Keratinocyte (primary cell): ENCODE data around the gene EPHB1. TPM values are rescaled to one million over a fixed set of nuclear protein-coding genes. Genes with fewer than 3 reads are reported as not detected.

Experiments used
- DNase-seq: peaks from one replicate; pipeline ENCODE4 v3.0.0-alpha.2; 2011; ENCODE audit warnings: low read depth, missing footprints, low spot score
- FAIRE-seq: peaks from 2 replicates; lab custom pipeline; 2011; peaks lifted over from hg19 to GRCh38; lab: Jason Lieb, UNC
- H2AFZ ChIP-seq: 2 replicates; pipeline ENCODE4 v1.6.0; 2012; ENCODE audit warnings: low read length, control low read depth, inconsistent platforms; ENCODE audit not compliant: control insufficient read depth
- H3K27ac ChIP-seq: 2 replicates; pipeline ENCODE4 v1.5.1; 2011; ENCODE audit warnings: low read length; ENCODE audit not compliant: control insufficient read depth, insufficient read depth
- H3K27me3 ChIP-seq: 3 replicates; pipeline ENCODE4 v1.6.0; 2011; ENCODE audit warnings: low read length; ENCODE audit not compliant: control insufficient read depth, insufficient read depth; ENCODE audit errors: extremely low read depth
- H3K36me3 ChIP-seq, 2 experiments: 2 replicates in 1 of 2; 3 replicates in 1 of 2; pipeline ENCODE4 v1.5.1; 2011; ENCODE audit warnings: low read length in 2 of 2, mild to moderate bottlenecking in 1 of 2; ENCODE audit not compliant: control insufficient read depth in 2 of 2, insufficient read depth in 2 of 2; ENCODE audit errors: extremely low read depth in 1 of 2
- H3K4me1 ChIP-seq: 3 replicates; pipeline ENCODE4 v1.5.1; 2011; ENCODE audit warnings: low read length; ENCODE audit not compliant: control insufficient read depth, insufficient read depth; ENCODE audit errors: extremely low read depth
- H3K4me2 ChIP-seq: 3 replicates; pipeline ENCODE4 v1.6.0; 2011; ENCODE audit warnings: low read depth, low read length; ENCODE audit not compliant: control insufficient read depth, insufficient read depth; ENCODE audit errors: extremely low read depth
- H3K4me3 ChIP-seq, 3 experiments: fragments of 200-600 bp in 1 of 3; sonication (generic) in 1 of 3; 2 replicates in 2 of 3; 3 replicates in 1 of 3; pipeline ENCODE4 v1.5.1; 2011 to 2016; ENCODE audit warnings: low read length in 3 of 3, mild to moderate bottlenecking in 3 of 3, control low read depth in 2 of 3, inconsistent platforms in 1 of 3, low read depth in 1 of 3, mixed read lengths in 1 of 3, mixed run types in 1 of 3, moderate library complexity in 1 of 3; ENCODE audit not compliant: control insufficient read depth in 2 of 3, insufficient read depth in 2 of 3; ENCODE audit errors: extremely low read depth in 1 of 3
- H3K79me2 ChIP-seq: 2 replicates; pipeline ENCODE4 v1.6.0; 2012; ENCODE audit warnings: low read length; ENCODE audit not compliant: control insufficient read depth, insufficient read depth
- H3K9ac ChIP-seq: 3 replicates; pipeline ENCODE4 v1.6.0; 2011; ENCODE audit warnings: low read length; ENCODE audit not compliant: control insufficient read depth, insufficient read depth; ENCODE audit errors: extremely low read depth
- H3K9me1 ChIP-seq: 3 replicates; pipeline ENCODE4 v1.6.0; 2011; ENCODE audit warnings: low read length; ENCODE audit not compliant: control insufficient read depth, insufficient read depth; ENCODE audit errors: extremely low read depth
- H3K9me3 ChIP-seq: 2 replicates; pipeline ENCODE4 v1.5.1; 2012; ENCODE audit warnings: low read depth, low read length; ENCODE audit not compliant: control insufficient read depth
- H4K20me1 ChIP-seq: 3 replicates; pipeline ENCODE4 v1.6.0; 2011; ENCODE audit warnings: low read length; ENCODE audit not compliant: control insufficient read depth, insufficient read depth; ENCODE audit errors: extremely low read depth
- EZH2 ChIP-seq: IDR thresholded peaks from one replicate; pipeline ENCODE4 v1.6.1; 2012; ENCODE audit warnings: inconsistent platforms, mild to moderate bottlenecking, low read length, moderate library complexity
- dilution Hi-C: fragments of 300-500 bp; cut with MboI; formaldehyde crosslinking; loops from one replicate; pipeline ENCODE4 v1.7.0; 2020; ENCODE audit warnings: low sequenced_read_pairs; ENCODE audit not compliant: extremely low pct_ligation_motif_present
- polyA plus RNA-seq, 5 experiments: library from polyadenylated mRNA; depleted of rRNA in 3 of 5; stranded (reverse) in 3 of 5; stranded (forward) in 1 of 5; unstranded in 1 of 5; fragments of >200 nt; gene quantifications; 1 replicate in 1 of 5; 2 replicates in 3 of 5; 3 replicates in 1 of 5; pipeline versions ENCODE4 v1.2.1 to v1.2.3, GENCODE V29; 2011 to 2012; ENCODE audit warnings: missing spikeins in 2 of 5, low read depth in 1 of 5, low replicate concordance in 1 of 5
- TF ChIP-seq, protein P1 (sequence below), 3 experiments: IDR thresholded peaks in 1 of 3; conservative IDR thresholded peaks in 1 of 3; optimal IDR thresholded peaks in 1 of 3; 2 replicates in 2 of 3; 3 replicates in 1 of 3; pipeline versions ENCODE3 to v1.5.1; 2011; ENCODE audit warnings: low read length in 3 of 3, mild to moderate bottlenecking in 3 of 3, moderate library complexity in 2 of 3, control low read depth in 1 of 3, inconsistent platforms in 1 of 3; ENCODE audit not compliant: insufficient read depth in 2 of 3; ENCODE audit errors: extremely low read depth in 1 of 3

Gene EPHB1
- polyA plus RNA-seq, 1 donor (not counting 4 experiments of a cell fraction or from before 2014, with no cell fraction given): 0.01 TPM

GRCh38 chr3:134852893-134853351, 57.9 kb downstream of the EPHB1 start:
- H2AFZ ChIP-seq: no peak overlapping the region

DNA sequence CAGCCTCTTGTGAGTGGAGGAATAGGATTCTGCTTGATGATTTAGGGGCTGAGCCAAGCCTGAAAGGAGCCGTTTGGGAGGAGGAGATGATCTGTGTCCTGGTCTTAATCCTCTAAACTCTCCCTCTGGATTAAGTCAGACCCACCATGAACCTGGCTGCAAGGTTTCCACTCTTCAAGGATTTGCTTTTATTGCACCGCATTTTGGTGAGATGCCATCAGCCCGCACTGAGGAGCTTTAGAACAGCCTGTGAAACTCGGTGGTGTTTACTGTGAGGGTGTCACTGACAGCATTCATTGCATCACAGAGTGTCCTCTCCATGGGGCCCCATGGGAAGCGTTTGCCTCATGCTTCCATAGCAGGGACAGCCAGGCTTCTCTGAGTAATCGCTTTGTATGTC, 59.2 kb downstream of the EPHB1 start:
- Histone ChIP-seq H2AFZ (no peak overlapping the region), H3K9me1 (no peaks in the 10 kb centered on the region), H3K79me2 (no peaks in the 10 kb centered on the region), H3K9me3 (no peaks in the 10 kb centered on the region), H3K36me3 (no peaks in the 10 kb centered on the region), H3K4me3 (no peak overlapping the region), H3K4me1 (no peaks in the 10 kb centered on the region), H3K27ac (no peak overlapping the region), H3K4me2 (no peak overlapping the region), H4K20me1 (no peaks in the 10 kb centered on the region), H3K27me3 (no peaks in the 10 kb centered on the region), H3K9ac (no peak overlapping the region)
- no peak for FAIRE-seq
- DNase-seq: no peak
- TF ChIP-seq, protein P1, sequence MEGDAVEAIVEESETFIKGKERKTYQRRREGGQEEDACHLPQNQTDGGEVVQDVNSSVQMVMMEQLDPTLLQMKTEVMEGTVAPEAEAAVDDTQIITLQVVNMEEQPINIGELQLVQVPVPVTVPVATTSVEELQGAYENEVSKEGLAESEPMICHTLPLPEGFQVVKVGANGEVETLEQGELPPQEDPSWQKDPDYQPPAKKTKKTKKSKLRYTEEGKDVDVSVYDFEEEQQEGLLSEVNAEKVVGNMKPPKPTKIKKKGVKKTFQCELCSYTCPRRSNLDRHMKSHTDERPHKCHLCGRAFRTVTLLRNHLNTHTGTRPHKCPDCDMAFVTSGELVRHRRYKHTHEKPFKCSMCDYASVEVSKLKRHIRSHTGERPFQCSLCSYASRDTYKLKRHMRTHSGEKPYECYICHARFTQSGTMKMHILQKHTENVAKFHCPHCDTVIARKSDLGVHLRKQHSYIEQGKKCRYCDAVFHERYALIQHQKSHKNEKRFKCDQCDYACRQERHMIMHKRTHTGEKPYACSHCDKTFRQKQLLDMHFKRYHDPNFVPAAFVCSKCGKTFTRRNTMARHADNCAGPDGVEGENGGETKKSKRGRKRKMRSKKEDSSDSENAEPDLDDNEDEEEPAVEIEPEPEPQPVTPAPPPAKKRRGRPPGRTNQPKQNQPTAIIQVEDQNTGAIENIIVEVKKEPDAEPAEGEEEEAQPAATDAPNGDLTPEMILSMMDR (optimal IDR thresholded peaks at IDR 0.05 in 1 of 3, IDR thresholded peaks at IDR 0.05 in 1 of 3, conservative IDR thresholded peaks at IDR 0.05 in 1 of 3; ENCODE audit: extremely low read depth in 1 of 3, insufficient read depth in 2 of 3, low read length in 3 of 3): no peak
- no peak for TF ChIP-seq EZH2
- dilution Hi-C loops: no loop called here

More at GRCh38 chr3:134852893-134853351, 57.9 kb downstream of the EPHB1 start:
- Histone ChIP-seq H3K79me2 (no peaks in the 10 kb centered on the region), H4K20me1 (no peaks in the 10 kb centered on the region), H3K9ac (no peak overlapping the region), H3K27ac (no peak overlapping the region), H3K4me3 (no peak overlapping the region), H3K4me2 (no peak overlapping the region), H3K9me3 (no peaks in the 10 kb centered on the region), H3K27me3 (no peaks in the 10 kb centered on the region), H3K4me1 (no peaks in the 10 kb centered on the region), H3K9me1 (no peaks in the 10 kb centered on the region), H3K36me3 (no peaks in the 10 kb centered on the region)
- TF ChIP-seq, protein P1 (optimal IDR thresholded peaks at IDR 0.05 in 1 of 3, IDR thresholded peaks at IDR 0.05 in 1 of 3, conservative IDR thresholded peaks at IDR 0.05 in 1 of 3; ENCODE audit: extremely low read depth in 1 of 3, insufficient read depth in 2 of 3, low read length in 3 of 3): no peak
- no peak for TF ChIP-seq EZH2
- no peak for FAIRE-seq
- dilution Hi-C loops: no loop called here
- no peak for DNase-seq
